CD4-positive, alpha-beta T cell treated with Interleukin-1 beta for 1 hour (primary cell): ENCODE data around the gene ARSK.

Experiments
- DNase-seq, 2 donors: peaks; one replicate each; pipeline ENCODE4 v3.0.0-alpha.2; 2020 to 2022

Gene ARSK

GRCh38 chr5:95564450-95564849 lies 9.5 kb downstream of the ARSK start:
- no peak for DNase-seq

- no peak for DNase-seq
Measured at GRCh38 chr5:95565280-95565920, 10.5 kb downstream of the ARSK start.

GRCh38 chr5:95572016-95572415 lies 17.1 kb downstream of the ARSK start:
- no peak for DNase-seq

- DNase-seq: no peak
Measured at GRCh38 chr5:95581576-95581975, 26.7 kb downstream of the ARSK start.

GRCh38 chr5:95583992-95584391 lies 29.1 kb downstream of the ARSK start:
- DNase-seq: no peak

GRCh38 chr5:95590880-95591279 lies 36.0 kb downstream of the ARSK start:
- DNase-seq: no peak

GRCh38 chr5:95591490-95591901 lies 36.6 kb downstream of the ARSK start:
- no peak for DNase-seq

- no peak for DNase-seq
Measured at GRCh38 chr5:95595289-95595931, 40.5 kb downstream of the ARSK start.

- no peak for DNase-seq
Measured at GRCh38 chr5:95599252-95599651, 44.4 kb downstream of the ARSK start.

- no peak for DNase-seq
Measured at GRCh38 chr5:95600557-95600956, 45.7 kb downstream of the ARSK start.

- no peak for DNase-seq
Measured at GRCh38 chr5:95605786-95606185, 50.9 kb downstream of the ARSK start.

GRCh38 chr5:95606419-95606818 lies 51.5 kb downstream of the ARSK start:
- no peak for DNase-seq

- no peak for DNase-seq
Measured at GRCh38 chr5:95609711-95610110, 54.8 kb downstream of the ARSK start.

GRCh38 chr5:95610546-95610945 lies 55.6 kb downstream of the ARSK start:
- DNase-seq: no peak

GRCh38 chr5:95611396-95611795 lies 56.5 kb downstream of the ARSK start:
- DNase-seq: no peak

- DNase-seq: no peak
Measured at GRCh38 chr5:95613514-95613913, 58.6 kb downstream of the ARSK start.

GRCh38 chr5:95615164-95615467 lies 60.2 kb downstream of the ARSK start:
- DNase-seq: no peak

GRCh38 chr5:95617057-95617456 lies 62.2 kb downstream of the ARSK start:
- DNase-seq: no peak

GRCh38 chr5:95619096-95619495 lies 64.2 kb downstream of the ARSK start:
- DNase-seq: no peak

GRCh38 chr5:95619514-95620029 lies 64.7 kb downstream of the ARSK start:
- DNase-seq: no peak

- peak; percentile 63 to 65 for DNase-seq
Measured at GRCh38 chr5:95620030-95620869, 65.3 kb downstream of the ARSK start, which contains the start of gene GPR150. TSS of gene GPR150 (plus strand) at chr5:95620087. CDS start at chr5:95620276, 189 bp downstream.

GRCh38 chr5:95620870-95621838 lies 66.3 kb downstream of the ARSK start:
- DNase-seq: peak; percentile 25 to 39
